ENCODE results near the gene DNAJC13.

Gene DNAJC13

GRCh38 chr3:132504375-132504933 lies 87.2 kb downstream of the DNAJC13 start:
- Histone ChIP-seq H3K27ac (no peak overlapping the region), H3K4me3 (no peak overlapping the region)
- no peak for DNase-seq (ENCODE audit: low spot score)
- TF ChIP-seq CTCF (IDR thresholded peaks at IDR 0.05) = no peak

- no peak overlapping the region for H3K27ac ChIP-seq
- no peak for TF ChIP-seq CTCF (IDR thresholded peaks at IDR 0.05)
- no peak for DNase-seq (ENCODE audit: low spot score)
- H3K4me3 ChIP-seq = no peak overlapping the region
Measured at GRCh38 chr3:132507657-132508056, 90.4 kb downstream of the DNAJC13 start.

GRCh38 chr3:132509096-132509495 lies 91.8 kb downstream of the DNAJC13 start:
- TF ChIP-seq CTCF (IDR thresholded peaks at IDR 0.05) = no peak
- DNase-seq (ENCODE audit: low spot score) = no peak
- no peak overlapping the region for H3K27ac ChIP-seq
- H3K4me3 ChIP-seq = no peak overlapping the region

- TF ChIP-seq CTCF (IDR thresholded peaks at IDR 0.05) = no peak
- Histone ChIP-seq H3K27ac (no peak overlapping the region), H3K4me3 (no peak overlapping the region)
- no peak for DNase-seq (ENCODE audit: low spot score)
Measured at GRCh38 chr3:132509506-132509905, 92.2 kb downstream of the DNAJC13 start.

GRCh38 chr3:132513057-132513456 lies 95.8 kb downstream of the DNAJC13 start:
- DNase-seq (ENCODE audit: low spot score) = no peak
- no peak overlapping the region for H3K27ac ChIP-seq

GRCh38 chr3:132517311-132517710 lies 100.0 kb downstream of the DNAJC13 start:
- Histone ChIP-seq H3K4me3 (no peak overlapping the region), H3K27ac (no peak overlapping the region)
- no peak for TF ChIP-seq CTCF (IDR thresholded peaks at IDR 0.05)
- DNase-seq (ENCODE audit: low spot score) = no peak

More at GRCh38 chr3:132513057-132513456, 95.8 kb downstream of the DNAJC13 start:
- no peak for TF ChIP-seq CTCF (IDR thresholded peaks at IDR 0.05)
- H3K4me3 ChIP-seq = no peak overlapping the region

GRCh38 chr3:132519914-132520313 lies 102.6 kb downstream of the DNAJC13 start:
- TF ChIP-seq CTCF (IDR thresholded peaks at IDR 0.05) = no peak
- no peak overlapping the region for H3K27ac ChIP-seq
- no peak for DNase-seq (ENCODE audit: low spot score)
- H3K4me3 ChIP-seq = no peak overlapping the region
